ENCODE data around the gene SPR.

Gene SPR

GRCh38 chr2:72927619-72928550 is 40.7 kb downstream of the SPR start:
- no peaks in the 10 kb centered on the region for H3K36me3 ChIP-seq (ENCODE audit: control insufficient read depth, insufficient read depth, low read length)
- TF ChIP-seq CTCF (IDR thresholded peaks at IDR 0.05; ENCODE audit: insufficient read depth, low read length, poor library complexity, severe bottlenecking) = no peak
- no peak overlapping the region for H3K4me3 ChIP-seq (replicated peaks; ENCODE audit: low read depth, low read length)
- no peaks in the 10 kb centered on the region for H3K27me3 ChIP-seq (replicated peaks; ENCODE audit: control insufficient read depth, insufficient read depth, low read length)
- DNase-seq (ENCODE audit: extremely low read depth, insufficient read length) = no peak

- Histone ChIP-seq H3K36me3 (ENCODE audit: control insufficient read depth, insufficient read depth, low read length) (no peaks in the 10 kb centered on the region; the same call in 1 of the 2 replicates), H3K27me3 (replicated peaks; ENCODE audit: control insufficient read depth, insufficient read depth, low read length) (no peaks in the 10 kb centered on the region)
Observed at GRCh38 chr2:72929010-72929409, 41.8 kb downstream of the SPR start.

GRCh38 chr2:72931280-72931910 is 44.2 kb downstream of the SPR start:
- DNase-seq (ENCODE audit: extremely low read depth, insufficient read length) = no peak
- no peak for TF ChIP-seq CTCF (IDR thresholded peaks at IDR 0.05; ENCODE audit: insufficient read depth, low read length, poor library complexity, severe bottlenecking)
- Histone ChIP-seq H3K4me3 (replicated peaks; ENCODE audit: low read depth, low read length) (no peak overlapping the region), H3K36me3 (ENCODE audit: control insufficient read depth, insufficient read depth, low read length) (no peaks in the 10 kb centered on the region; the same call in 1 of the 2 replicates), H3K27me3 (replicated peaks; ENCODE audit: control insufficient read depth, insufficient read depth, low read length) (no peaks in the 10 kb centered on the region)

More at GRCh38 chr2:72929010-72929409, 41.8 kb downstream of the SPR start:
- no peak for DNase-seq (ENCODE audit: extremely low read depth, insufficient read length)
- TF ChIP-seq CTCF (IDR thresholded peaks at IDR 0.05; ENCODE audit: insufficient read depth, low read length, poor library complexity, severe bottlenecking) = no peak
- no peak overlapping the region for H3K4me3 ChIP-seq (replicated peaks; ENCODE audit: low read depth, low read length)

GRCh38 chr2:72932045-72932740 is 45.0 kb downstream of the SPR start:
- H3K36me3 ChIP-seq (ENCODE audit: control insufficient read depth, insufficient read depth, low read length) = no peaks in the 10 kb centered on the region; the same call in 1 of the 2 replicates
- no peak for TF ChIP-seq CTCF (IDR thresholded peaks at IDR 0.05; ENCODE audit: insufficient read depth, low read length, poor library complexity, severe bottlenecking)
- no peak for DNase-seq (ENCODE audit: extremely low read depth, insufficient read length)

GRCh38 chr2:72932805-72933204 is 45.6 kb downstream of the SPR start:
- Histone ChIP-seq H3K27me3 (replicated peaks; ENCODE audit: control insufficient read depth, insufficient read depth, low read length) (no peaks in the 10 kb centered on the region), H3K4me3 (replicated peaks; ENCODE audit: low read depth, low read length) (no peak overlapping the region), H3K36me3 (ENCODE audit: control insufficient read depth, insufficient read depth, low read length) (no peaks in the 10 kb centered on the region; the same call in 1 of the 2 replicates)
- DNase-seq (ENCODE audit: extremely low read depth, insufficient read length) = no peak
- no peak for TF ChIP-seq CTCF (IDR thresholded peaks at IDR 0.05; ENCODE audit: insufficient read depth, low read length, poor library complexity, severe bottlenecking)

More at GRCh38 chr2:72932045-72932740, 45.0 kb downstream of the SPR start:
- H3K27me3 ChIP-seq (replicated peaks; ENCODE audit: control insufficient read depth, insufficient read depth, low read length) = no peaks in the 10 kb centered on the region
- H3K4me3 ChIP-seq (replicated peaks; ENCODE audit: low read depth, low read length) = no peak overlapping the region

Measured in GM06990 (cell line).